NCI-H748 (cell line): Measurements from ENCODE around the gene EXTL1.
"Not testable (repeated sequence)": the region's sequence is repeated elsewhere in the genome, so short reads cannot be mapped to it uniquely, and the experiment has no call there.

Source experiments
- DNase-seq: peaks from one replicate; lab custom pipeline; 2025; ENCODE audit not compliant: unreplicated experiment; lab: John Stamatoyannopoulos, UW

Gene EXTL1, protein sequence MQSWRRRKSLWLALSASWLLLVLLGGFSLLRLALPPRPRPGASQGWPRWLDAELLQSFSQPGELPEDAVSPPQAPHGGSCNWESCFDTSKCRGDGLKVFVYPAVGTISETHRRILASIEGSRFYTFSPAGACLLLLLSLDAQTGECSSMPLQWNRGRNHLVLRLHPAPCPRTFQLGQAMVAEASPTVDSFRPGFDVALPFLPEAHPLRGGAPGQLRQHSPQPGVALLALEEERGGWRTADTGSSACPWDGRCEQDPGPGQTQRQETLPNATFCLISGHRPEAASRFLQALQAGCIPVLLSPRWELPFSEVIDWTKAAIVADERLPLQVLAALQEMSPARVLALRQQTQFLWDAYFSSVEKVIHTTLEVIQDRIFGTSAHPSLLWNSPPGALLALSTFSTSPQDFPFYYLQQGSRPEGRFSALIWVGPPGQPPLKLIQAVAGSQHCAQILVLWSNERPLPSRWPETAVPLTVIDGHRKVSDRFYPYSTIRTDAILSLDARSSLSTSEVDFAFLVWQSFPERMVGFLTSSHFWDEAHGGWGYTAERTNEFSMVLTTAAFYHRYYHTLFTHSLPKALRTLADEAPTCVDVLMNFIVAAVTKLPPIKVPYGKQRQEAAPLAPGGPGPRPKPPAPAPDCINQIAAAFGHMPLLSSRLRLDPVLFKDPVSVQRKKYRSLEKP

DNA sequence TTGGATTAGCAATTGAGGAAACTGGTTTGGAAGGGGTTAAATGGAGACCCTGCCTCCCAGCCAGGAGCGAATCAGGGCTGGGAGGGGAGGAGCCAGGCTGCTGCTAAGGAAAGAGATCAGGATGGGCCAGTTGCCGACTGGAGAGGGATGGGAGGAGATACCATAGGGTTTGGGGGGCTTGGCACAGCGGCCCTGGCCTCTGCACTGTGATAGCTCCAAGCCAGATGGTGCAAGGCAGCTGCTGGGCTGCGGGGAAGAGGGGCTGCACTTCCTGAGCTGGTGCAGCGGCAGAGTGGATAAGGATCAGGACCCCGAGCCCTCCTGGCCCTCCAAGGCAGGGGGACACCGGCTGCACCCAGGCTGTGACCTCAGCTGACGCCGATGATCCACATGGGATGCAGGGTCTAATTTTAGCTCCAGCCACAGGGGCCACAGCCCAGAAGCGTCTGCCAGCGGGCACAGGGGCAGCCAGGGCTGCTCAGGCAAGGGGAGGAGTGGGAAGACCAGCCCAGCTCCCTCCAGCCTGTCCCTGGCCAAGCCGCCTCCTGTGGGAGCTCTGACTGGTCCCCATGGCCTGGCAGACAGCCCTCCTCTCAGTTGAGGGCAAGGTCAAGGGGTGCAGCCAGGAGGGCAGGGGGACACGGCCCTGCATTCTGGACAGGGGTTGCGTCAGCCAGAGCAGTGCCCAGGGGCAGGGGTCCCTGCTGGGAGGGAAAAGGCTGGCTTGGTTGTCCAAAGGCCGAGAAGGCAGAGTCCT lies at the start of gene EXTL1:
Gene EXTL1, plus strand, starts transcription at position 129 of the 757 bp plus-strand sequence. CDS start 872 bp downstream, outside the sequence.
- no peak for DNase-seq

GRCh38 chr1:25971811-25972180 lies 49.8 kb upstream of the EXTL1 start:
- no peak for DNase-seq

DNA sequence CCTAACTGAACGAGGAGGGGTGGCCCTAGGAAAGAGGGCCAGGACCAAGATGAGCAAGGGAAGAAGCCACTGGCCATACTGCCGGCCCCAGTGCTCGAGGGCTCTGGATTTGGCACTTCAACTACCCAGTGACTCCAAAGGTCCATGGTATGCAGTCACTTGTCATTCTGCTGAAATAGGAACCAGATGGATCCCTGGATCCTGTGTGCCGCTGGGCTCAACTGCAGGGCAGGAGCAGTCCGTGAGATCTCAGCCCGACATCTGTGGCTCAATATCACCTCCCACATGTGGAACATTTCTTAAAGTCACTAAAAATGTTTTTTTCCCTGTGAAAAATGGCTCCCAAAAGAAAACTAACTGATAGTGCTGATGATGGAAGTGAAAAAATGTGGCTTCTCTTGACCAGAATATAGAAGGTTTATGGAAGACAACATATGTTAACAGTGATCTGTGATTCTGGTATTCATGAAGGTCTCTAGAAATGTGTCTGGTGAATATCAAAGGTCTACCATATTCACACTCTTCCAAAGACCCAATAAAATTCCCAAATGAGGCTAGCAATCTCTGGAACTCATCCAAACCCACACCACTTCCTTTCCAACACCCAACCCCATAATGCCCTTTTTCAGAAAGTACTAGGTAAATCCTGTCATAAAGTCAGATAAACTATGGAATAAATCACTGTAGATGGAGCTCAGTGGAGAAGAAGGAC lies 47.8 kb upstream of the EXTL1 start:
- no peak for DNase-seq

DNA sequence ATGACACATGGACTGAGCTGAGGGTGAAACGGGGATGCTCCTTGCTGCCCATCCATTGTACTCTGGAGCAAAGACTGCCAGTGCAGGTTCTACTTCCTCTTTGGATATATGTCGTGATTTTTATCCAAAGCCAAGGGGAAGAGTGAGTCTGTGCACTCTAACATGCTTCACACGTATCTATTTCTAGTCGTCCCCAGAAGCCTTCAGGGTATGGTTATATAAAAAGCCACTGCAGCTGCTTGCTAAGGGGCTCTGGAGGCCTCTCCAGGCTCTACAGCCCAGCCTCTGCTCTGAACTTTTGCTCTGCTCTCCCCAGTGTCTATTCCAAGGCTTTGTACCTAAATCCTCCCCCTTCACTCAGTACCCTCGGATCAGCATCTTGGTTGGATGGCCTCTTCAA lies 43.8 kb upstream of the EXTL1 start:
- DNase-seq: no peak

- no peak for DNase-seq
Observed at GRCh38 chr1:25978403-25978802, 43.2 kb upstream of the EXTL1 start.

GRCh38 chr1:25979210-25979609 lies 42.4 kb upstream of the EXTL1 start:
- DNase-seq: no peak

DNA sequence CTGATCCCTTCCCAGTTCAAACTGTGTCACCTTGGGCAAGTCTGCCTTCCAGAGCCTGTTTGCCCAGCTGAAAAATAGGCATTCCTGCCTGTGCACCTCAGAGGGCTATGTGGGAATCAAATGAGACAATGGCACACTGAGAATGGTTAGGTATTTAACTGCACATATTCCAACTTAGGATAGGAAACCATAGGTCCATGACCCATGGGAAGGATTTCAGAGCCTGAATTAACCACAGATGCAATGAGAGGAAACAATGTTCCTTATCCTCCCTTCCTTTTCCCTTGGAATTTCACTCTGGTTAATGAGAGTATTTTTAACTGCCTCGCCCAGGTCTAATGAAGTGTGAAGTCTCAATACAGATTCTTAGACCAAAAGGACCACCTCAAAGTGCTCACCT lies 36.4 kb upstream of the EXTL1 start:
- no peak for DNase-seq

DNA sequence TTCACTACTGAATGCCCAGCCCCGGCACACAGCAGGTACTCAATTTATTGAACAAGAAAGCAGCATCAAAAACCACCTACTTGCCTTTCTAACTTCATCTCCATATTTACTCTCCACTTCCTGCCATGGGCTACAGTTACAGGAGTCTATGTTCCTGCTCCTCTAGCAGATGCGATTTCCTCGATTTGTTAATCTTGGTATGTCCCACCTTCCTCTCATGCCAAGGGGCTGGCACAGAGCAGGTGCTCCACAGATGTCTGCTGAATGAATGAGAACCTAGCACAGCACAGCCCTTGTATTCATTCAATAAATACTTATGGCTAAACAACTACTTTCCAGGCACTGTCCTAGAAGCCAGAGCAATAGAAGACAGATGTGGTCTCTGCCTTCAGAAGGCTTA lies 35.9 kb upstream of the EXTL1 start:
- DNase-seq: no peak

GRCh38 chr1:25986773-25987172 lies 34.8 kb upstream of the EXTL1 start:
- not testable (repeated sequence) for DNase-seq

- no peak for DNase-seq
Observed at GRCh38 chr1:25987951-25988350, 33.6 kb upstream of the EXTL1 start.

DNA sequence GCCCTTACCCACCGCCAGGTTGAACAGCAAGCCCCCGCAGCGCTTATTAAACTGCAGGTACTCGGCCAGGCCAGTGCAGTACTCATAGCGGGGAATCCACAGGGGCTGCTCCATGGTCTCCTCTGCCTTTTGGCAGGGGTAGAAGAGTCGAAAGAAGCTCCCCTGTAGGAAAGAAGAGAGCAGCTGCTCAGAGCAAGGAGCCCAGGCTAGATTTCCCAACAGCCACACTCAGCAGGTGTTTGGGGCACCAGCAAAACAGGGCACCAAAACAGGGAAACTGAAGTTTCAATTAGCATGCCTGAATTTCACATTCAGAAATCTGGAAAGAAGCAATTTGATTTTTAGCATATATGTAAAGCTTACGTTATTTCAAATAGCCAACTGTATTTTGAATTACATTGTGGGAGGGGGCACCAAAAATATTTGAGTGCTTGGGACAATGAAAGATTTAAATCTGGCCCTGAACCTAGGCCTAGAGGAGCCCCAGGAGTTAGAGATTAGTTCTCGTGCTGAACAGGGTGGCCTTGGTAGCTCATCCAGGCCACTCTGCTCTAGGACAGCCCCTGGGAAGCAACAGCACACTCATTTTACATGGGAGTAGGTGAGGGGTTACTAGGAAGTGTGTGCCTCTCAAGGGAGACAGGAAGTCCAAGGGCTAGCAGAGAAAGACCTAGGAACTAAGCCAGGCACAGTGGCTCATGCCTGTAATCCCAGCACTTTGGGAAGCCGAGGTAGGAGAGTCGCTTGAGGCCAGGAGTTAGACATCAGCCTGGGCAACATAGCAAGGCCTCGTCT lies 31.9 kb upstream of the EXTL1 start:
- no peak for DNase-seq

DNA sequence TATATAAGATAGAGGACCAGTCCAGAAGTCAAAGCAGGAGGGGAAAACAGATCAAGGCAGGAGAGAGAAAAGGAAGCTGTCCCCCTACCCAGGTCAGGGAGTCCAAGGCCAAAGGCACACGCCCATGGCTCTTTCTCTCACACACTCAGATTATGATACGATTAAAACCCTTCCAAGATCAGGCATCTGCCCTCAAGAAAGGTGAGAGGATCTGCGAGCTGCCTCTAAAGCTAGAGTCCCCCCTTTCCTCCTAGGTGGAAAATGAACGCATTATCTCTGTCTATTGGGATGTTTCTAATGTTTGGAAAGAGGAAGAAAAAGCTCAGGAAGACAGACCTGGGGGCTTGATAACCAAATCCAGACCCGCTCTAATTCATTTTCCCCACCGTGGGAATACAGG lies 31.3 kb upstream of the EXTL1 start:
- DNase-seq: no peak

DNA sequence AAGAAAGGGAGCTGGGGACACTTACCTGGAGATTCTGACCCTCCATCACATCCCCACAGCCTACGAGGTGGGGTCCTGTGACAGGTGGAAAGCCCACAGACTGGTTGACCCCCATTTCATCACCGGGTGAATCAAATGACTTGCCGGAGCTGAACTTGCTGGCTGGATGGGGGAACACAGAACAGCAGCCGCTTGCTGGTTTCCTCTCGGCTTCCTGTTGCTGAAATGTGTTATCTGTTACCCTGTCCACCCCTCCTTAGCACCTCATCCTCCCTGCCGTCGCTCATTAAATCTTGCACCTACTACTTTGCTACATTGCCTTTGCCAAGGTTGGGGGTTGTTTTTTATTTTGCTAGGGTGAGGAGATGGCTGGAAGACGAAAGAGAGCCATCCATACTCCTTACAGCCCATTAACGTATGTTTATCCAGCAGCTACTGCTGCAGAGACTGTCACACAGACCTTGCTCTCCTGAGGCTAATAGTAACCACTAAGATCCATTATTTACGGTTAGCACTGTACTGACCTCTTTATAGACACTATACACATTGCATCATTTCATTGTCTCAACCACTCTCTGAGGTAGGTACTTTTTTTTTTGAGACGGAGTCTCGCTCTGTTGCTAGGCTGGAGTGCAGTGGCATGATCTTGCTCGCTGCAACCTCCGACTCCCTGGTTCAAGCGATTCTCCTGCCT lies 30.7 kb upstream of the EXTL1 start:
- DNase-seq: no peak

DNA sequence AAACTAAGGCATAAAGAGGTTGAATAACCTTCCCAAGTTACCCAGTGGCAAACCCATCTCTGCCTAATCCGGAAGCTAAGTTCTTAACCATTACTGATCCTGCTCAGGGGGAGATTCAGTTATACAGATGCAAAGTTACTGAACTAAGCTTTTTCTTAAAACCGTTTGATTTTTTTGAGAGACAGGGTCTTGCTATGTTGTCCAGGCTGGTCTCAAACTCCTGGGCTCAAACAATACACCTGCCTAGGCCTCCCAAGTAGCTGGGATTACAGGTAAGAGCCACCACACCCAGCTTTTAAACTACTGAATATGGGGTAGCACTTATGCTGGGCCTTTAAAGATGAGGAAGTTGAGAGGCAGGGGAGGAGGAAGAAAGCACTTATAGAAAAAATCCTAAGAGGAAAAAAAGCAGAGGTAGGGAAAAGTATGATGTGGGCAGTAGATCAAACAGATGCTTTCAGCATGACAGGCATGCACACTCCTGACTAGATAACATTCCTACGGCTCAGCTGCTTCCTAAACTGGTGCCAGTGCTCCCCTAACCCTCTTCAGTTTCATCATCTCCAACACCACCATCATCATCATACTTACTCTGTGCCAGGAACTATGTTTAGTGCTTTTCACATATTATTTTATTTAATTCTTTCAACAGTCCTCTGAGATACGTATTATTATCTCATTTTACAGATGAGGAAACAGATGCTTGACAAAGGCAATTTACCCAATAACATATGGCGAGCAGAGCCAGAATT lies 29.5 kb upstream of the EXTL1 start:
- no peak for DNase-seq

- no peak for DNase-seq
Observed at GRCh38 chr1:25992689-25993171, 28.8 kb upstream of the EXTL1 start.

DNA sequence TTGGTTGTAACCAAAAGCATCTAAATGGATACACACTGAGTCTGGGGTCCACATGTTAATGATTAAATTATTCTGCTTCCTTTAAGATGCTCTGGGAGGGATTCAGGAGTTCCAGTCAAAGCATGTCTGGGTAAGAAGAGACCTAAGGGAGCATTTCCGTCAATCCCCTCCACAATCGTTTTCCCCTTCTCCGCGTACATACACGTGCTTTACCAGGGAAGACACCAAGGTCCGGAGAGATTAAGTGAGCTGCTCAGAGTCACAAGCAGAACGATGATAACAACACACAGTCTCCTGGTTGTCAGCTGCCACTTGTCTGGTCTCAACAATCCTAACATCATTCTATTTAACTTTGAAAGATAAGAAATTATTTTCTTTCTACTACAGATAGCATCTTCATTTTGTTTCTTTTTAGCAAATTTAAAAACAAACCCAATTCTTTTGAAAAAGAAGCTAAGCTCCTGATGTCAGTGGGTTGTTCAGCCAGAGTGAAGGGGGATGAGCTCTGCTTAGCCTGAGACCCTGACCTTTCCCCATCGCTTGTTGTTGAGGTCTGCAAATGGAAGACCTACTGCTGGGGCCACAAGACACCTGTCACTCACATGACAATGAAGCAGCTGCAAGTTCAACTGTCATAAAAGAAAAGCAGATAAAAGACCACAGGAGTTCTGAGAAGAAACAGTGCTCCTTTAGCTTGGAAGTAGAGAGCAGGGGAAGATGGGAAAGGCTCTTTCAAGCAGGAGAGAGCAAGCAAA lies 28.2 kb upstream of the EXTL1 start:
- DNase-seq: no peak

DNA sequence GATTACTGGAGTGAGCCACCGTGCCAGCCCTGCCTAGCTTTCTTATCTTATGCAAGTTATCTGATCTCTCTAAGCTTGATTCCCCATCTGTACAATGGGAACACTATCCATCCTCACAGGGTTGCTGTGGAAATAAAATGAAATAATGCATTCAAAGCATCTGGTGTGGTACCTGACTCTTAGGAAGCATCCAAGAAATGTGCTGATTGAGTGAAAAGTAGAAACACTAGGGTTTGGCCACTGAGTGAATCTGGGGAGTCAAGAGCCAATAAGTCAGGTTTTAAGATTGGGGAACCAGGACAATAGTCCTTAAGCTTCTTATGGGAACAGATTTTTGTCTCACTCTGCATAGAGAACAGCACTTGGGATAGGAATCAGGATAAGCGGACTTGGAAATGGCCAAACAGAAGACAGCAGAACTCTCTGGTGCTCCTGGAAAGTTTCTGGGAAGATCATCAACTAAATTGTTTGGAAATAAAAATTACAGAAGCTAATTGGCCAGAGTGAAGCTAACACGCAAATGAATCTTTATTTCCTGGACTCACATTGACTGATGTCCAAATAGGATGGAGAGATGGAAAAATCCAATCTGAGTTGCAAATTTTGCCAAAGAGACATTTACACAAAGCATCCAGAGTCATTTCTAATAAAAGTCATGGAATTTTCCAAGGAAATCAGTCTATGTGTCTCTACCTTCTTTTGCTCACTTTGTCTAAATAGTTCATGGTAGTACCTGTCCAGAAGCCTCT lies 27.0 kb upstream of the EXTL1 start:
- no peak for DNase-seq
